A549 (cell line): ENCODE measurements around the gene GARIN1A. TPM values are rescaled to one million over a fixed set of nuclear protein-coding genes. Genes with fewer than 3 reads are reported as not detected.
A peak's percentile ranks its signal among the peaks of the same experiment; 100 is the strongest.
"Not testable (repeated sequence)": the region's sequence is repeated elsewhere in the genome, so short reads cannot be mapped to it uniquely, and the experiment has no call there.

Experiments
- ATAC-seq, 2 experiments: fragments of 200-7000 bp in 1 of 2; fragments of >200 bp in 1 of 2; cut with Nextera tagmentation in 1 of 2; cut with Tn5 transposase in 1 of 2; 3 replicates each; pipeline versions ENCODE4 v1.8.0 to v1.9.1; 2018 to 2020; ENCODE audit warnings: mild to moderate bottlenecking in 1 of 2, moderate library complexity in 1 of 2
- CTCF ChIA-PET: fragments of 300-600 bp; sonication (Branson Sonifier 250); formaldehyde crosslinking; extraction: SDS; loops from one replicate; lab custom pipeline; 2021; ENCODE audit warnings: antibody characterized with exemption, inconsistent platforms; lab: Yijun Ruan, JAX
- POLR2A ChIA-PET: fragments of 350-600 bp; formaldehyde crosslinking; extraction: SDS; loops from one replicate; lab custom pipeline; 2021; ENCODE audit warnings: antibody characterized with exemption, inconsistent platforms; lab: Yijun Ruan, JAX
- DNase-seq, 2 experiments: peaks; one replicate each; pipeline versions ENCODE4 v3.0.0 to v3.0.0-alpha.2; 2011 to 2016; ENCODE audit warnings: low read depth in 1 of 2, low spot score in 1 of 2
- FAIRE-seq: peaks from 2 replicates; lab custom pipeline; 2011; peaks lifted over from hg19 to GRCh38; lab: Jason Lieb, UNC
- H3K27ac ChIP-seq, 2 experiments: fragments of >200 bp; sonication (Bioruptor Twin); formaldehyde crosslinking; 3 replicates each; pipeline ENCODE4 v1.5.1; 2016 to 2017
- H3K4me1 ChIP-seq: fragments of >200 bp; sonication (Bioruptor Twin); formaldehyde crosslinking; 3 replicates; pipeline ENCODE4 v1.6.1; 2016
- H3K4me2 ChIP-seq: fragments of >200 bp; sonication (Bioruptor Twin); formaldehyde crosslinking; 3 replicates; pipeline ENCODE4 v1.6.1; 2016
- H3K4me3 ChIP-seq: fragments of >200 bp; sonication (Bioruptor Twin); formaldehyde crosslinking; 3 replicates; pipeline ENCODE4 v1.5.1; 2016
- H3K9me3 ChIP-seq: fragments of >200 bp; sonication (Bioruptor Twin); formaldehyde crosslinking; 3 replicates; pipeline ENCODE4 v1.6.1; 2016
- CEBPB ChIP-seq, 2 experiments: fragments of >200 bp in 1 of 2; sonication (Bioruptor Twin) in 1 of 2; formaldehyde crosslinking in 1 of 2; IDR thresholded peaks; 2 replicates each; pipeline ENCODE4 v1.6.1; 2012 to 2016
- WGBS: methylation state at CpG from one replicate; pipeline ENCODE4 v1.1.6; 2017; ENCODE audit errors: missing lambda C conversion rate; 5-methylcytosine and 5-hydroxymethylcytosine counted together
- polyA plus RNA-seq, 4 experiments: library from polyadenylated mRNA; depleted of rRNA in 3 of 4; stranded (reverse); fragments of >200 nt; fragmentation: RNase III in 1 of 4; extraction: RNeasy Plus Mini Kit Qiagen cat#74134 plus additional on column Dnase treatment in 1 of 4; gene quantifications; 2 replicates in 3 of 4; 3 replicates in 1 of 4; pipeline ENCODE4 v1.2.3, GENCODE V29; 2011 to 2017
- TF ChIP-seq, protein P1 (sequence below): fragments of 200-600 bp; sonication (generic); IDR thresholded peaks from 2 replicates; pipeline ENCODE4 v1.6.1; 2016; ENCODE audit warnings: antibody characterized with exemption, mild to moderate bottlenecking, moderate library complexity

The GARIN1A gene
- polyA plus RNA-seq, 2 of the 4 experiments (the other 2 are of a cell fraction): 0.30 to 0.37 TPM

DNA sequence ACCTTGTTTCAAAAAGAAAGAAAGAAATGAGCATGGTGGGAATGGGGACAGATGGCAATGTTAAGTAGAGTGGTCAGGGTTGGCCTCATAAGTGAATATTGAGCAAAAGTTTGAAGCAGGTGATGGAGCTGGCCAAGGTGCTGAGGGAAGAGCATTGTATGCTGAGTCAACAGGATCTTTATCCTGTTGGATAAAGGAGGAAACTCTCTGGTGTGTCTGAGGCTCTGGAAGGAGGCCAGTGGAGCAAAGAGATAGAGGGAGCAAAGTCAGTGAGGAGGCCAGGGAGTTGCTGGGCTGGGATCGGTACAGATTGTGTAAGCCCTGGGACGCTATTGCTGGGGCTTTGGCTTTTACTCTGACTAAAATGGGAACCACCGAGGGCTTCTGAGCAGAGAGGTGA, 38.2 kb upstream of the GARIN1A start:
- POLR2A ChIA-PET, H3K9me3 ChIP-seq, H3K4me1 ChIP-seq, FAIRE-seq, H3K27ac ChIP-seq, DNase-seq, ATAC-seq, H3K4me3 ChIP-seq, H3K4me2 ChIP-seq, CTCF ChIA-PET: not testable (repeated sequence)
- WGBS: 88% methylated on average over 3 of the region's 3 CpGs
- TF ChIP-seq, protein P1, sequence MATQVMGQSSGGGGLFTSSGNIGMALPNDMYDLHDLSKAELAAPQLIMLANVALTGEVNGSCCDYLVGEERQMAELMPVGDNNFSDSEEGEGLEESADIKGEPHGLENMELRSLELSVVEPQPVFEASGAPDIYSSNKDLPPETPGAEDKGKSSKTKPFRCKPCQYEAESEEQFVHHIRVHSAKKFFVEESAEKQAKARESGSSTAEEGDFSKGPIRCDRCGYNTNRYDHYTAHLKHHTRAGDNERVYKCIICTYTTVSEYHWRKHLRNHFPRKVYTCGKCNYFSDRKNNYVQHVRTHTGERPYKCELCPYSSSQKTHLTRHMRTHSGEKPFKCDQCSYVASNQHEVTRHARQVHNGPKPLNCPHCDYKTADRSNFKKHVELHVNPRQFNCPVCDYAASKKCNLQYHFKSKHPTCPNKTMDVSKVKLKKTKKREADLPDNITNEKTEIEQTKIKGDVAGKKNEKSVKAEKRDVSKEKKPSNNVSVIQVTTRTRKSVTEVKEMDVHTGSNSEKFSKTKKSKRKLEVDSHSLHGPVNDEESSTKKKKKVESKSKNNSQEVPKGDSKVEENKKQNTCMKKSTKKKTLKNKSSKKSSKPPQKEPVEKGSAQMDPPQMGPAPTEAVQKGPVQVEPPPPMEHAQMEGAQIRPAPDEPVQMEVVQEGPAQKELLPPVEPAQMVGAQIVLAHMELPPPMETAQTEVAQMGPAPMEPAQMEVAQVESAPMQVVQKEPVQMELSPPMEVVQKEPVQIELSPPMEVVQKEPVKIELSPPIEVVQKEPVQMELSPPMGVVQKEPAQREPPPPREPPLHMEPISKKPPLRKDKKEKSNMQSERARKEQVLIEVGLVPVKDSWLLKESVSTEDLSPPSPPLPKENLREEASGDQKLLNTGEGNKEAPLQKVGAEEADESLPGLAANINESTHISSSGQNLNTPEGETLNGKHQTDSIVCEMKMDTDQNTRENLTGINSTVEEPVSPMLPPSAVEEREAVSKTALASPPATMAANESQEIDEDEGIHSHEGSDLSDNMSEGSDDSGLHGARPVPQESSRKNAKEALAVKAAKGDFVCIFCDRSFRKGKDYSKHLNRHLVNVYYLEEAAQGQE: peak; percentile 57; the same call in 1 of the 2 replicates

DNA sequence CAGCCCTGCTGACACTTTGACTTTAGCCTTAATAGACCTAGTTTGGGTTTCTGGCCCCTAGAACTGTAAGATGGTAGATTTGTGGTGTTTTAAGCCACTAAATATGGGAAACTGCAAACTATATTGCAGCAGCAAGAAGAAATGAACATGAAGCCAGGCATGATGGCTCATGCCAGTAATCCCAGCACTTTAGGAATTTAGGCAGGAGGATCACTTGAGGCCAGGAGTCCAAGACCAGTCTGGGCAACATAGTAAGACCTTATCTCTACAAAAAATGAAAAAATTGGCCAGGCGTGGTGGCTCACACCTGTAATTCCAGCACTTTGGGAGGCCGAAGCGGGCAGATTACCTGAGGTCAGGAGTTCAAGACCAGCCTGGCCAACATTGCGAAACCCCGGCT, 26.9 kb upstream of the GARIN1A start:
- 97% methylated on average over 5 of the region's 5 CpGs for WGBS
- TF ChIP-seq CEBPB (IDR thresholded peaks at IDR 0.05): peak in 1 of 2 experiments; percentile 41; a peak in 1 of 4 replicates
- H3K4me3 ChIP-seq, H3K9me3 ChIP-seq, H3K27ac ChIP-seq, FAIRE-seq, H3K4me1 ChIP-seq, H3K4me2 ChIP-seq, POLR2A ChIA-PET, ATAC-seq, DNase-seq, CTCF ChIA-PET: not testable (repeated sequence)

DNA sequence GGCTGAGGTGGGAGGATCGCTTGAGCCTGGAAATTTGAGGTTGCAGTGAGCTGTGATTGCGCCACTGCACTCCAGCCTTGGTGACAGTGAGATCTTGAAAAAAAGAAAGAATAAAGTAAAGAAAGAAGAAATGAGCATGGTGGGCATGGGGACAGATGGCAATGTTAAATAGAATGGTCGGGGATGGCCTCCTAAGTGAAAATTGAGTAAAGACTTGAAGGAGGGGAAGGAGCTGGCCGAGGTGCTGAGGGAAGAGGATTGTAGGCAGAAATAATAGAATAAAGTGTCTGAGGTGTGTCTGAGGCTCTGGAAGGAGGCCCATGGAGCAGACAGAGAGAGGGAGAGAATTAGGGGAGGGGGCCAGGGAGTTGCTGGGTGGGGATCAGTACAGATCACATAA, 26.2 kb upstream of the GARIN1A start:
- CTCF ChIA-PET, FAIRE-seq, DNase-seq, H3K27ac ChIP-seq, H3K9me3 ChIP-seq, H3K4me1 ChIP-seq, H3K4me3 ChIP-seq, ATAC-seq, H3K4me2 ChIP-seq, POLR2A ChIA-PET: not testable (repeated sequence)
- TF ChIP-seq, protein P1: peak; percentile 71
- WGBS: 95% methylated on average over 4 of the region's 4 CpGs

- H3K27ac ChIP-seq, H3K9me3 ChIP-seq, H3K4me1 ChIP-seq, DNase-seq, CTCF ChIA-PET, ATAC-seq, H3K4me2 ChIP-seq, POLR2A ChIA-PET, H3K4me3 ChIP-seq, FAIRE-seq: not testable (repeated sequence)
- 97% methylated on average over 6 of the region's 6 CpGs for WGBS
Observed at GRCh38 chr7:128646877-128647276, 25.2 kb upstream of the GARIN1A start.

DNA sequence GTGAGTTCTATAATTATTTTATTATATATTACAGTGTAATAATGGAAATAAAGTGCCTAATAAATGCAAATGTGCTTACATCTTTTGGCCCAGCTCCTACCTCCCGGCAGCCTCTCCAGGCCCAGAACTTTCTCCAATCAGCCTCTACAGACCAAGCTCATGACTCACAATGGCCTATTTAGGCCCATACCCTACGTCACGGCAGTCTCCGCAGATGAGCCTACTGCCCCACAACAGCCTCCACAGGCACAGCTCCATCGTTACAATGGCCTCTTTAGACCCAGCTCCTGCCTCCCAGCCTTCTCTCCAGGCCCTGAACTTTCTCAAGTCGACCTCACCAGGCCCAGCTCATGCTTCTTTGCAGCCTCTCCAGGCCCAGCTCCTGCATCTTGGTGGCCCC, 21.0 kb upstream of the GARIN1A start:
- H3K9me3 ChIP-seq, DNase-seq, H3K4me1 ChIP-seq, H3K4me2 ChIP-seq, ATAC-seq, CTCF ChIA-PET, H3K27ac ChIP-seq, POLR2A ChIA-PET, H3K4me3 ChIP-seq, FAIRE-seq: not testable (repeated sequence)
- 93% methylated on average over 6 of the region's 6 CpGs for WGBS

GRCh38 chr7:128652606-128653005, 19.5 kb upstream of the GARIN1A start:
- H3K9me3 ChIP-seq, ATAC-seq, CTCF ChIA-PET, H3K4me3 ChIP-seq, H3K4me2 ChIP-seq, H3K27ac ChIP-seq, FAIRE-seq, POLR2A ChIA-PET, DNase-seq, H3K4me1 ChIP-seq: not testable (repeated sequence)
- WGBS: 97% methylated on average over 19 of the region's 24 CpGs

DNA sequence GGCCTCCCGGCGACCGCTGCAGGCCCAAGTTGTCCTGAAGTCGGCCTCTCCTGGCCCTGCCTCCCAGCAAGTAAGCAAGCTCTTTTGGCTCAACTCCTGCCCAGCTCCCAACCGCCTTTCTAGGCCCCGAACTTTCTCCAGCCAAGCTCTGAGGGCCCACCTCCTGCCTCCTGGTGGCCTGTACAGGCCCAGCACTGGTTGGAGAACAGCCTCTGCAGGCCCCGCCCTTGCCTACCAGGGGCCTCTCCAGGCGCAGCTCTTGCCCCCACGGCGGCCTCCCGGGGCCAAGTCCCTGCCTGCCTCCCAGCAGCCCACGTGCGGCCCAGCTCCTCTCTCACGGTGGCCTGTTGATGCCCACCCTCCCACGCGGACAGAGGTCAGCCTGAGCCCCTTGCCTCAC, 18.9 kb upstream of the GARIN1A start:
- DNase-seq, ATAC-seq, H3K4me2 ChIP-seq, FAIRE-seq, CTCF ChIA-PET, H3K4me1 ChIP-seq, H3K4me3 ChIP-seq, H3K27ac ChIP-seq, H3K9me3 ChIP-seq, POLR2A ChIA-PET: not testable (repeated sequence)
- WGBS: 94% methylated on average over 11 of the region's 16 CpGs

DNA sequence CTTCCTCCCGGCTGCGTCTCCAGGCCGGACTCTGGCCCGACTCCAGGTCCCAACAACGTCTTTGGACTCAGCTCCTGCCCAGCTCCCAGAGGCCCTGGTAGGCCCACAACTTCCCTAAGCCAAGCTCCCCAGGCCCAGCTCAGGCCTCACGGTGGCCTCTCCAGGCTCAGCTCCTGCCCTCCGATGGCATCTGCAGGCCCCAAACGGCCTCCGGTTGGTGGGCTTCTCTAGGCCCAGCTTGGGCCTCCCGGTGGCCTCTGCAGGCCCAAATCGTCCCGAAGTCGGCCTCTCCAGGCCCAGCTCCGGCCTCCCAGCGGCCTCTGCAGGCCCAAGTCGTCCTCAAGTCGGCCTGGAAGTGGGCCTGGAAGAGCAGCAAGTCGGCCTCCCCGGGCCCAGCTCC, 18.0 kb upstream of the GARIN1A start:
- CTCF ChIA-PET, H3K4me2 ChIP-seq, H3K9me3 ChIP-seq, H3K27ac ChIP-seq, H3K4me3 ChIP-seq, H3K4me1 ChIP-seq, POLR2A ChIA-PET, FAIRE-seq, DNase-seq, ATAC-seq: not testable (repeated sequence)
- 79% methylated on average over 13 of the region's 19 CpGs for WGBS

GRCh38 chr7:128654501-128654900, 17.6 kb upstream of the GARIN1A start:
- CTCF ChIA-PET, H3K27ac ChIP-seq, ATAC-seq, POLR2A ChIA-PET, FAIRE-seq, H3K4me2 ChIP-seq, H3K4me3 ChIP-seq, H3K4me1 ChIP-seq, DNase-seq, H3K9me3 ChIP-seq: not testable (repeated sequence)
- 95% methylated on average over 18 of the region's 18 CpGs for WGBS
